NCI-H460 (cell line): ENCODE measurements around the gene GPR68. TPM values are rescaled to one million over a fixed set of nuclear protein-coding genes. Genes with fewer than 3 reads are reported as not detected.
"Not testable (repeated sequence)": the region's sequence is repeated elsewhere in the genome, so short reads cannot be mapped to it uniquely, and the experiment has no call there.

Source experiments
- DNase-seq: peaks from one replicate; pipeline ENCODE4 v3.0.0-alpha.2; 2016; ENCODE audit warnings: low read depth; ENCODE audit errors: extremely low read depth
- total RNA-seq: library from RNA; depleted of rRNA; stranded (reverse); fragments of >200 nt; shearing (Covaris generic); gene quantifications from 2 replicates; pipeline ENCODE4 v1.2.3, GENCODE V29; 2014

The GPR68 gene
- total RNA-seq, 1 experiment from 2014 or later = not detected

- DNase-seq = peak; percentile 16
These were observed 14.0 kb downstream of the GPR68 start for GRCh38 chr14:91230397-91231035.

- DNase-seq = no peak
These were observed 14.7 kb downstream of the GPR68 start for GRCh38 chr14:91229743-91230200.

- DNase-seq = no peak
These were observed 15.5 kb downstream of the GPR68 start for GRCh38 chr14:91229005-91229382.

GRCh38 chr14:91228112-91229004 is 16.1 kb downstream of the GPR68 start:
- no peak for DNase-seq

GRCh38 chr14:91227183-91227628 is 17.3 kb downstream of the GPR68 start:
- no peak for DNase-seq

- not testable (repeated sequence) for DNase-seq
These were observed 18.1 kb downstream of the GPR68 start for GRCh38 chr14:91226360-91226759.

- no peak for DNase-seq
These were observed 19.5 kb downstream of the GPR68 start for GRCh38 chr14:91225025-91225424.

GRCh38 chr14:91223028-91223783 is 21.3 kb downstream of the GPR68 start:
- no peak for DNase-seq

- DNase-seq = no peak
These were observed 23.2 kb downstream of the GPR68 start for GRCh38 chr14:91221270-91221669.

GRCh38 chr14:91220581-91221000 is 23.9 kb downstream of the GPR68 start:
- no peak for DNase-seq

- DNase-seq = no peak
These were observed 24.8 kb downstream of the GPR68 start for GRCh38 chr14:91219517-91220389.

- no peak for DNase-seq
These were observed 26.5 kb downstream of the GPR68 start for GRCh38 chr14:91218014-91218413.

GRCh38 chr14:91216731-91217226 is 27.7 kb downstream of the GPR68 start:
- DNase-seq = no peak

- DNase-seq = no peak
These were observed 29.1 kb downstream of the GPR68 start for GRCh38 chr14:91215381-91215780.

GRCh38 chr14:91214306-91214705 is 30.2 kb downstream of the GPR68 start:
- no peak for DNase-seq

GRCh38 chr14:91211017-91211416 is 33.5 kb downstream of the GPR68 start:
- no peak for DNase-seq

- DNase-seq = no peak
These were observed 37.5 kb downstream of the GPR68 start for GRCh38 chr14:91207008-91207407.

GRCh38 chr14:91205459-91205858 is 39.0 kb downstream of the GPR68 start:
- DNase-seq = no peak

GRCh38 chr14:91204657-91205056 is 39.8 kb downstream of the GPR68 start:
- DNase-seq = no peak
